Upper lobe of right lung (tissue), 1 donor: ENCODE data around the gene E2F6. TPM values are rescaled to one million over a fixed set of nuclear protein-coding genes. Genes with fewer than 3 reads are reported as not detected.

Experiments
- ATAC-seq: fragments of 200-7000 bp; cut with Tn5 transposase; one replicate; pipeline ENCODE4 v1.9.1; 2020; ENCODE audit warnings: mild to moderate bottlenecking, moderate library complexity
- DNase-seq: peaks from one replicate; pipeline ENCODE4 v3.0.0-alpha.2; 2020
- H3K27ac ChIP-seq: fragments of 200-600 bp; one replicate; pipeline ENCODE4 v1.8.0; 2022
- H3K27me3 ChIP-seq: fragments of 200-600 bp; one replicate; pipeline ENCODE4 v1.8.0; 2022; ENCODE audit warnings: mild to moderate bottlenecking
- H3K36me3 ChIP-seq: fragments of 200-600 bp; one replicate; pipeline ENCODE4 v1.8.0; 2022
- H3K4me1 ChIP-seq: fragments of 200-600 bp; one replicate; pipeline ENCODE4 v1.8.0; 2022
- H3K4me3 ChIP-seq: fragments of 200-600 bp; one replicate; pipeline ENCODE4 v1.8.0; 2022; ENCODE audit warnings: mild to moderate bottlenecking
- H3K9me3 ChIP-seq: fragments of 200-600 bp; one replicate; pipeline ENCODE4 v1.8.0; 2022
- CTCF ChIP-seq: fragments of 200-600 bp; IDR thresholded peaks from one replicate; pipeline ENCODE4 v1.8.0; 2022; ENCODE audit warnings: antibody characterized with exemption
- intact Hi-C: fragments of 100-400 bp; cut with DNase I; formaldehyde crosslinking; loops from one replicate; pipeline ENCODE4 v1.11.0; 2022
- total RNA-seq: library from RNA; stranded (reverse); fragmentation: NEBNext Ultra II Directional; extraction: Animal tissue kit (Norgen Biotek cat#: 25700); gene quantifications from one replicate; pipeline ENCODE4 v1.2.1, GENCODE V29; 2021
- donor health status: DM: no; HTN: yes; CAD: no; lungs with severe emphysema.

The E2F6 gene
- total RNA-seq, 1 donor from 2014 or later = 14.5 TPM

- peak overlapping the region; percentile 28 for H3K4me3 ChIP-seq
- H3K9me3 ChIP-seq = no peaks in the 10 kb centered on the region
- no peak for TF ChIP-seq CTCF
- H3K4me1 ChIP-seq = peaks cover 4% of the 10 kb centered on the region
- DNase-seq = no peak
- ATAC-seq = peak; percentile 38
- H3K27ac ChIP-seq = no peak overlapping the region
- no peaks in the 10 kb centered on the region for H3K36me3 ChIP-seq
- intact Hi-C loops = no loop called here
- peaks cover 67% of the 10 kb centered on the region for H3K27me3 ChIP-seq
Observed at GRCh38 chr2:11482473-11483035, 16.6 kb upstream of the E2F6 start.

- no peaks in the 10 kb centered on the region for H3K36me3 ChIP-seq
- H3K27me3 ChIP-seq = peaks cover 62% of the 10 kb centered on the region
- TF ChIP-seq CTCF = no peak
- H3K27ac ChIP-seq = no peak overlapping the region
- H3K9me3 ChIP-seq = no peaks in the 10 kb centered on the region
- H3K4me3 ChIP-seq = no peak overlapping the region
- DNase-seq (no peak), ATAC-seq (no peak)
- H3K4me1 ChIP-seq = peaks cover 4% of the 10 kb centered on the region
- intact Hi-C loops = no loop called here
Observed at GRCh38 chr2:11481789-11482472, 16.0 kb upstream of the E2F6 start.

- no peak overlapping the region for H3K27ac ChIP-seq
- no peaks in the 10 kb centered on the region for H3K9me3 ChIP-seq
- intact Hi-C loops = no loop called here
- peaks cover 4% of the 10 kb centered on the region for H3K4me1 ChIP-seq
- no peak for TF ChIP-seq CTCF
- ATAC-seq (no peak), DNase-seq (no peak)
- peaks cover 59% of the 10 kb centered on the region for H3K27me3 ChIP-seq
- H3K4me3 ChIP-seq = no peak overlapping the region
- no peaks in the 10 kb centered on the region for H3K36me3 ChIP-seq
Observed at GRCh38 chr2:11481426-11481788, 15.4 kb upstream of the E2F6 start.

- peaks cover 4% of the 10 kb centered on the region for H3K4me1 ChIP-seq
- intact Hi-C loops = no loop called here
- no peaks in the 10 kb centered on the region for H3K36me3 ChIP-seq
- TF ChIP-seq CTCF = no peak
- no peak for ATAC-seq
- H3K4me3 ChIP-seq = no peak overlapping the region
- H3K27ac ChIP-seq = no peak overlapping the region
- H3K27me3 ChIP-seq = peaks cover 53% of the 10 kb centered on the region
- DNase-seq = no peak
- H3K9me3 ChIP-seq = no peaks in the 10 kb centered on the region
Observed at GRCh38 chr2:11480859-11481258, 14.9 kb upstream of the E2F6 start.

GRCh38 chr2:11480406-11480805, 14.4 kb upstream of the E2F6 start:
- Histone ChIP-seq H3K4me1 (peaks cover 4% of the 10 kb centered on the region), H3K27me3 (peaks cover 49% of the 10 kb centered on the region), H3K9me3 (no peaks in the 10 kb centered on the region), H3K27ac (no peak overlapping the region), H3K36me3 (no peaks in the 10 kb centered on the region), H3K4me3 (no peak overlapping the region)
- ATAC-seq (no peak), DNase-seq (no peak)
- TF ChIP-seq CTCF = no peak
- intact Hi-C loops = no loop called here
